Neural progenitor cell (in vitro differentiated cells): ENCODE results near the gene NCK2. TPM values are rescaled to one million over a fixed set of nuclear protein-coding genes. Genes with fewer than 3 reads are reported as not detected.

Experiments
- DNase-seq: peaks from one replicate; pipeline ENCODE4 v3.0.0-alpha.2; 2016; ENCODE audit warnings: low spot score
- H2AFZ ChIP-seq: fragments of 200-600 bp; sonication (generic); replicated peaks from 2 replicates; pipeline ENCODE4 v1.6.1; 2016; ENCODE audit warnings: antibody characterized with exemption
- H3F3A ChIP-seq: fragments of 200-600 bp; sonication (generic); 2 replicates; pipeline ENCODE4 v1.6.1; 2016; ENCODE audit warnings: antibody characterized with exemption, low read depth
- H3K27ac ChIP-seq: fragments of 200-600 bp; sonication (generic); 2 replicates; pipeline ENCODE4 v1.5.1; 2016; ENCODE audit warnings: mild to moderate bottlenecking
- H3K27me3 ChIP-seq: fragments of 200-600 bp; sonication (generic); 2 replicates; pipeline ENCODE4 v1.6.1; 2016; ENCODE audit warnings: mild to moderate bottlenecking, moderate library complexity
- H3K36me3 ChIP-seq: fragments of 200-600 bp; sonication (generic); 2 replicates; pipeline ENCODE4 v1.5.1; 2016
- H3K4me1 ChIP-seq: fragments of 200-600 bp; sonication (generic); 2 replicates; pipeline ENCODE4 v1.6.1; 2016; ENCODE audit warnings: mixed run types
- H3K4me2 ChIP-seq: fragments of 200-600 bp; sonication (generic); 2 replicates; pipeline ENCODE4 v1.6.1; 2016
- H3K4me3 ChIP-seq: fragments of 200-600 bp; sonication (generic); 2 replicates; pipeline ENCODE4 v1.5.1; 2016
- H3K79me2 ChIP-seq: fragments of 200-600 bp; sonication (generic); 2 replicates; pipeline ENCODE4 v1.6.1; 2016; ENCODE audit warnings: low read depth
- H3K9ac ChIP-seq: fragments of 200-600 bp; sonication (generic); 2 replicates; pipeline ENCODE4 v1.6.1; 2016
- H3K9me3 ChIP-seq: fragments of 200-600 bp; sonication (generic); 2 replicates; pipeline ENCODE4 v1.5.1; 2016; ENCODE audit warnings: low read depth
- H4K20me1 ChIP-seq: fragments of 200-600 bp; sonication (generic); 2 replicates; pipeline ENCODE4 v1.6.1; 2016; ENCODE audit warnings: low read depth
- H3K27ac Mint-ChIP-seq: 3 replicates; pipeline ENCODE4 v1.8.0; 2021; ENCODE audit warnings: mixed read lengths
- H3K27me3 Mint-ChIP-seq: 2 replicates; pipeline ENCODE4 v1.8.0; 2022; ENCODE audit warnings: low read depth, mild to moderate bottlenecking, inconsistent platforms, moderate library complexity, mixed read lengths; ENCODE audit not compliant: insufficient read depth
- H3K36me3 Mint-ChIP-seq: 3 replicates; pipeline ENCODE4 v1.8.0; 2021; ENCODE audit warnings: mixed read lengths
- H3K4me1 Mint-ChIP-seq: 3 replicates; pipeline ENCODE4 v1.8.0; 2021; ENCODE audit warnings: mixed read lengths
- H3K4me3 Mint-ChIP-seq: 3 replicates; pipeline ENCODE4 v1.8.0; 2021; ENCODE audit warnings: mild to moderate bottlenecking, moderate library complexity, mixed read lengths
- H3K9me3 Mint-ChIP-seq: 3 replicates; pipeline ENCODE4 v1.8.0; 2020; ENCODE audit warnings: mixed read lengths
- EZH2 ChIP-seq: fragments of 200-600 bp; sonication (generic); IDR thresholded peaks from 2 replicates; pipeline ENCODE4 v1.6.1; 2017; ENCODE audit warnings: antibody characterized with exemption, mild to moderate bottlenecking, moderate library complexity
- EZH2phosphoT487 ChIP-seq: fragments of 200-600 bp; sonication (generic); IDR thresholded peaks from 2 replicates; pipeline ENCODE4 v1.6.1; 2017; ENCODE audit warnings: antibody characterized with exemption
- total RNA-seq: library from RNA; depleted of rRNA; stranded (reverse); fragments of >200 nt; gene quantifications from 2 replicates; pipeline ENCODE4 v1.2.3, GENCODE V29; 2015; ENCODE audit warnings: low replicate concordance
- TF ChIP-seq, protein P1 (sequence below): fragments of 200-600 bp; sonication (generic); IDR thresholded peaks from 2 replicates; pipeline ENCODE4 v1.5.1; 2017; ENCODE audit warnings: antibody characterized with exemption, mild to moderate bottlenecking

The NCK2 gene
- total RNA-seq, 1 donor from 2014 or later, result 26.2 TPM

GRCh38 chr2:105812180-105813044 is 67.7 kb downstream of the NCK2 start:
- TF ChIP-seq, protein P1, sequence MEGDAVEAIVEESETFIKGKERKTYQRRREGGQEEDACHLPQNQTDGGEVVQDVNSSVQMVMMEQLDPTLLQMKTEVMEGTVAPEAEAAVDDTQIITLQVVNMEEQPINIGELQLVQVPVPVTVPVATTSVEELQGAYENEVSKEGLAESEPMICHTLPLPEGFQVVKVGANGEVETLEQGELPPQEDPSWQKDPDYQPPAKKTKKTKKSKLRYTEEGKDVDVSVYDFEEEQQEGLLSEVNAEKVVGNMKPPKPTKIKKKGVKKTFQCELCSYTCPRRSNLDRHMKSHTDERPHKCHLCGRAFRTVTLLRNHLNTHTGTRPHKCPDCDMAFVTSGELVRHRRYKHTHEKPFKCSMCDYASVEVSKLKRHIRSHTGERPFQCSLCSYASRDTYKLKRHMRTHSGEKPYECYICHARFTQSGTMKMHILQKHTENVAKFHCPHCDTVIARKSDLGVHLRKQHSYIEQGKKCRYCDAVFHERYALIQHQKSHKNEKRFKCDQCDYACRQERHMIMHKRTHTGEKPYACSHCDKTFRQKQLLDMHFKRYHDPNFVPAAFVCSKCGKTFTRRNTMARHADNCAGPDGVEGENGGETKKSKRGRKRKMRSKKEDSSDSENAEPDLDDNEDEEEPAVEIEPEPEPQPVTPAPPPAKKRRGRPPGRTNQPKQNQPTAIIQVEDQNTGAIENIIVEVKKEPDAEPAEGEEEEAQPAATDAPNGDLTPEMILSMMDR, result no peak
- no peak for TF ChIP-seq EZH2phosphoT487
- TF ChIP-seq EZH2, result no peak
- H3K79me2 ChIP-seq, result peaks cover 79% of the 10 kb centered on the region
- Mint-ChIP-seq H3K4me1 (peaks cover 44% of the 10 kb centered on the region), H3K27me3 (no peaks in the 10 kb centered on the region), H3K4me3 (no peak overlapping the region), H3K9me3 (no peaks in the 10 kb centered on the region), H3K27ac (peak overlapping the region; percentile 91), H3K36me3 (peaks cover 18% of the 10 kb centered on the region)
- no peaks in the 10 kb centered on the region for H3F3A ChIP-seq
- no peaks in the 10 kb centered on the region for H3K9me3 ChIP-seq
- no peak overlapping the region for H3K4me3 ChIP-seq
- H3K9ac ChIP-seq, result no peak overlapping the region
- peak overlapping the region; percentile 47 for H3K4me2 ChIP-seq
- peaks cover 75% of the 10 kb centered on the region for H4K20me1 ChIP-seq
- DNase-seq, result peak; percentile 43
- H3K27ac ChIP-seq, result no peak overlapping the region
- H3K36me3 ChIP-seq, result no peaks in the 10 kb centered on the region
- H3K27me3 ChIP-seq, result no peaks in the 10 kb centered on the region
- peaks cover 39% of the 10 kb centered on the region for H3K4me1 ChIP-seq
- no peak overlapping the region for H2AFZ ChIP-seq

GRCh38 chr2:105813045-105813315 is 68.3 kb downstream of the NCK2 start:
- Mint-ChIP-seq H3K27me3 (no peaks in the 10 kb centered on the region), H3K9me3 (no peaks in the 10 kb centered on the region), H3K4me1 (peaks cover 44% of the 10 kb centered on the region), H3K4me3 (no peak overlapping the region), H3K36me3 (peaks cover 21% of the 10 kb centered on the region), H3K27ac (no peak overlapping the region)
- H3K27ac ChIP-seq, result no peak overlapping the region
- DNase-seq, result no peak
- no peaks in the 10 kb centered on the region for H3K36me3 ChIP-seq
- no peak overlapping the region for H3K9ac ChIP-seq
- H2AFZ ChIP-seq, result no peak overlapping the region
- H3F3A ChIP-seq, result no peaks in the 10 kb centered on the region
- TF ChIP-seq, protein P1, result no peak
- TF ChIP-seq EZH2, result no peak
- TF ChIP-seq EZH2phosphoT487, result no peak
- peaks cover 73% of the 10 kb centered on the region for H4K20me1 ChIP-seq
- peaks cover 39% of the 10 kb centered on the region for H3K4me1 ChIP-seq
- no peak overlapping the region for H3K4me3 ChIP-seq
- no peaks in the 10 kb centered on the region for H3K27me3 ChIP-seq
- H3K79me2 ChIP-seq, result peaks cover 76% of the 10 kb centered on the region
- no peak overlapping the region for H3K4me2 ChIP-seq
- no peaks in the 10 kb centered on the region for H3K9me3 ChIP-seq

GRCh38 chr2:105813405-105813804 is 68.7 kb downstream of the NCK2 start:
- Histone ChIP-seq H3K27ac (no peak overlapping the region), H3K4me3 (no peak overlapping the region), H3K4me1 (peaks cover 39% of the 10 kb centered on the region), H3K79me2 (peaks cover 72% of the 10 kb centered on the region), H2AFZ (no peak overlapping the region), H3K4me2 (no peak overlapping the region), H3K9ac (no peak overlapping the region), H3K9me3 (no peaks in the 10 kb centered on the region), H3K27me3 (no peaks in the 10 kb centered on the region), H3K36me3 (no peaks in the 10 kb centered on the region), H3F3A (no peaks in the 10 kb centered on the region), H4K20me1 (peaks cover 69% of the 10 kb centered on the region)
- no peak for DNase-seq
- H3K27me3 Mint-ChIP-seq, result no peaks in the 10 kb centered on the region
- TF ChIP-seq, protein P1, result no peak
- TF ChIP-seq EZH2 (no peak), EZH2phosphoT487 (no peak)
- peaks cover 42% of the 10 kb centered on the region for H3K4me1 Mint-ChIP-seq
- H3K36me3 Mint-ChIP-seq, result peaks cover 21% of the 10 kb centered on the region
- no peak overlapping the region for H3K27ac Mint-ChIP-seq
- no peak overlapping the region for H3K4me3 Mint-ChIP-seq
- no peaks in the 10 kb centered on the region for H3K9me3 Mint-ChIP-seq
